Upper lobe of left lung (tissue), 4 donors: ENCODE measurements around the gene VSIR.

ENCODE experiments used
- EP300 ChIP-seq, 4 donors: sonication (generic); formaldehyde crosslinking; IDR thresholded peaks; one replicate each; pipeline ENCODE4 v1.5.1; 2017; ENCODE audit warnings: antibody characterized with exemption in 4 of 4, control low read depth in 2 of 4
- POLR2A ChIP-seq, 4 donors: fragments of 450-650 bp; IDR thresholded peaks; one replicate each; pipeline ENCODE4 v1.5.1; 2016 to 2017; ENCODE audit warnings: antibody characterized with exemption in 4 of 4, mild to moderate bottlenecking in 2 of 4
- POLR2AphosphoS5 ChIP-seq, 2 donors: sonication (generic); formaldehyde crosslinking; IDR thresholded peaks; one replicate each; pipeline ENCODE4 v1.5.1; 2017; ENCODE audit warnings: antibody characterized with exemption in 2 of 2
- TF ChIP-seq, protein P1 (sequence below), 6 experiments: fragments of 450-650 bp in 4 of 6; fragments of 200-600 bp in 2 of 6; sonication (generic) in 2 of 6; IDR thresholded peaks; one replicate each; pipeline ENCODE4 v1.5.1; 2016 to 2019; ENCODE audit warnings: antibody characterized with exemption in 6 of 6

DNA sequence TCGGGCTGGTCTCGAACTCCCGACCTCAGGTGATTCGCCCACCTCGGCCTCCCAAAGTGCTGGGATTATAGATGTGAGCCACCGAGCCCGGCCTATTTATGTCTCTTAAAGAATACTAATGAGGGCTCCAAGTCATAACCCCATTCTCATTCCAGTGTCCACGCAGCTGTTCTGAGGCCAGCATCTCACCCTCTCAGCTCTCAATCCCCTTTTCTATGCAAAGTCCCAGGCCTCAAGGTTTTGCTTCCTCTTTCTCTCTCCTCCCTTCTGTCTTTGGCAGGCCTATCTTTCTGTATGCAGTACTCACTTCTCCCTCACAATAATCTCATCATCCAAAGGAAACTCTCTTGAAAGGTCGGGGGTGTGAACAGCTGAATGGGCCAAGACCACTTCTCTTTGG is 28.0 kb upstream of the VSIR start:
- TF ChIP-seq POLR2A (IDR thresholded peaks at IDR 0.05) (no peak), POLR2AphosphoS5 (IDR thresholded peaks at IDR 0.05) (no peak), EP300 (IDR thresholded peaks at IDR 0.05) (no peak)
- TF ChIP-seq, protein P1, sequence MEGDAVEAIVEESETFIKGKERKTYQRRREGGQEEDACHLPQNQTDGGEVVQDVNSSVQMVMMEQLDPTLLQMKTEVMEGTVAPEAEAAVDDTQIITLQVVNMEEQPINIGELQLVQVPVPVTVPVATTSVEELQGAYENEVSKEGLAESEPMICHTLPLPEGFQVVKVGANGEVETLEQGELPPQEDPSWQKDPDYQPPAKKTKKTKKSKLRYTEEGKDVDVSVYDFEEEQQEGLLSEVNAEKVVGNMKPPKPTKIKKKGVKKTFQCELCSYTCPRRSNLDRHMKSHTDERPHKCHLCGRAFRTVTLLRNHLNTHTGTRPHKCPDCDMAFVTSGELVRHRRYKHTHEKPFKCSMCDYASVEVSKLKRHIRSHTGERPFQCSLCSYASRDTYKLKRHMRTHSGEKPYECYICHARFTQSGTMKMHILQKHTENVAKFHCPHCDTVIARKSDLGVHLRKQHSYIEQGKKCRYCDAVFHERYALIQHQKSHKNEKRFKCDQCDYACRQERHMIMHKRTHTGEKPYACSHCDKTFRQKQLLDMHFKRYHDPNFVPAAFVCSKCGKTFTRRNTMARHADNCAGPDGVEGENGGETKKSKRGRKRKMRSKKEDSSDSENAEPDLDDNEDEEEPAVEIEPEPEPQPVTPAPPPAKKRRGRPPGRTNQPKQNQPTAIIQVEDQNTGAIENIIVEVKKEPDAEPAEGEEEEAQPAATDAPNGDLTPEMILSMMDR (IDR thresholded peaks at IDR 0.05): no peak
